GM19324 (cell line): ENCODE measurements around the gene SUGT1.

Source experiments
- ATAC-seq: cut with Tn5 transposase; IDR thresholded peaks from one replicate; pipeline ENCODE4 v1.9.1; 2021; ENCODE audit warnings: mild to moderate bottlenecking, moderate library complexity; ENCODE audit not compliant: unreplicated experiment, low FRiP score

Gene SUGT1

DNA sequence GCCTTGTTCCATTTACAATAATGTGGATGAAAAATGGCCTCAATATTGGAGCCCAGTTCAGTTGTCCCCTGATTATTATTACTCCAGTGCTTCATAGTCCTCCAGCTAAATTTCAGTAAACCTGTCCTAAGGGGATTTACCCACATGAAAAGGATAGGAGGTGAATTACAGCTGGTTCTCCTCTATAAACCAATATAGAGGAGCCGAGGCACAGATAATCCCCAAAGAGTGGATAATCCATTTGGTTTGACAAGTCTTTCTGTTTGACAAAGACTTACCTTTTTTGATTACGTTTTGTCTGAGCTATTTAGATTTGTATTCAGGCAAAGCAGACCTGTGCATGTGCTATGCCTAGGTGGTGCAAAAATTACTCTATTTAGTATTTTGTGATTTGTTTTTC is 84.3 kb downstream of the SUGT1 start:
- ATAC-seq, result no peak

GRCh38 chr13:52737451-52737850 is 84.8 kb downstream of the SUGT1 start:
- ATAC-seq, result no peak

DNA sequence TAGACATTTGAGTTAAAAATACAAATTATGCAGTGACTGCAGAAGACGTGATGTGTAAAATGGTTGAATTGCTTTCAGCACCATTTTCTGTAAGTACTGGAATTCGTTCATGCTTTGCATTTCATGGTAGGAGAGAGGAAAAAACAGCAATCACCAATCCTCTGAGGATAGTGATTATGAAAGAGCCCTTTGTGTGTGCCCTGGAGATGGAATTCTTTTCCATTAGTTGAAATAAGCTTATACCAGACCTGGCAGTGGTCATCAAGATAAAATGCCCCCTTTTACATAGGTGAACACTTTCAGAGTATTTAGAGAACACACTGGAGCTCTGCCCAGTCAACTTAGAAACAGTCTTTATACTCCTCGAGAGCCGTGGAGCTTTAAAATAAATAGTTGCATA is 85.3 kb downstream of the SUGT1 start:
- ATAC-seq, result no peak

DNA sequence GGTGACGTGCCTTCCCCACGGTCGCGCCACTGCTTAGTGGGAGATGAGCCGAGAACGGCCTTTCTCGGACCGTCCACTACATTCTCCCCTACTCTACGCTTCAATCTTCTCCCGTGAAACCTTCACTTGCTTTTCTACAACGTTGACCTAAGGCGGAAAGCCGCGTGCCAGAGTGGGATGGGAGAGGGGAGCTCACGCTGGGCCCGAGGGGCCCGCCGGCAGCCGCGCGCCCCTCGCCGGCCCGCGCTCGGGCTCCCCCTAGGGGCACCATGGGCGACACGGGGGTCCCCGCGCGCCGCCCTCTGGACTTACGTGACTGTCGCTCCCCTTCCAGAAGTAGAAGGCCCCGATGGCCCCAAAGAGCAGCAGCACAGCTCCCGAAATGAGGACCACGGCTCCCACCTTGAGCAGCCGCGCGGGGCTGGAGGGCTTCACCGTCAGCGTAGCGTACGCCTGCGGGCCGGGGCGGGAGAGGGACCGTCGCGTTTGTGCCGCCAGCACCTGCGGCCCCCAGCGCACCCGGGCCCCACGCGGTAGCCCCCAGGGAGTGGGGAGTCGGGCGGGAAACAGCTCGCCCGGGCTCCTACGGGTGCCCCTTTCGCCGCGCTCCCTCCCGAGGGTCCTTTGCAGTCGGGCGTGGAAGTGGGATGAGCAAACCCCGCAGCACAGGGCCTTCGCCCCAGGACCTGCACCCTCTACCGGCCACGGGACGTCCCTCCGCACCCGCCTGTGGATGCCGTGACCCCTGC is 86.3 kb downstream of the SUGT1 start:
- ATAC-seq, result no peak

DNA sequence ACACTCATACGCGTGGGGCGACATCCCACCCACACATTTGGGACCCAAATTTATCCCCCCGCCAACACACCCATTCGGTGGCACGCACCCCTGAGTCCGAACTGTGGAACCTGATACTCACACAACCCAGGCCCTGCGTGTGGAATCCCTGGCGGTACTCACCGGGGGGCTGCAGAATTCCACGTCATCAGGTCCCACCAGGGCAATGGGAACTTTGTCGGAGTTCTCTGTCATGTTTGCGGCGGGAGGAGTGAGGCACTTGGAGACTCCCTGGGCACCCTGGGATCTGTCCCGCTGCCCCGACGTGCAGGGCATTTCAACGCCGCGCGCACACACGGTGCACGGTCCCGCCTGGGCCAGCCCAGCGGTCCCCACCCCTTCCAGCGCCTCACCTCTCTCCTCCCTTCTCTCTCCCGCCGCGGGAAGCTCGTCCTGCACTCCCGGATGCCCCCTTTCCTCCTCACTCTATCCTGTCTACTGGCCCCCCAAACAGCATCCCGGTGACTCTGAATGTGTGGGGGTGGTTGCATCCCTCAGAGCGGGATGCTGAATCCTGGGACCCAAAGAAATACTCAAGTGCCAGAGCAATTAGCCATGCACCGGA is 86.9 kb downstream of the SUGT1 start, which contains the start of gene CNMD:
Gene CNMD, minus strand, starts transcription at position 353 of the 604 bp plus-strand sequence. Its CDS starts 119 bp downstream, at position 234.
- no peak for ATAC-seq

- ATAC-seq, result no peak
Measured at GRCh38 chr13:52743569-52743968, 90.9 kb downstream of the SUGT1 start.

DNA sequence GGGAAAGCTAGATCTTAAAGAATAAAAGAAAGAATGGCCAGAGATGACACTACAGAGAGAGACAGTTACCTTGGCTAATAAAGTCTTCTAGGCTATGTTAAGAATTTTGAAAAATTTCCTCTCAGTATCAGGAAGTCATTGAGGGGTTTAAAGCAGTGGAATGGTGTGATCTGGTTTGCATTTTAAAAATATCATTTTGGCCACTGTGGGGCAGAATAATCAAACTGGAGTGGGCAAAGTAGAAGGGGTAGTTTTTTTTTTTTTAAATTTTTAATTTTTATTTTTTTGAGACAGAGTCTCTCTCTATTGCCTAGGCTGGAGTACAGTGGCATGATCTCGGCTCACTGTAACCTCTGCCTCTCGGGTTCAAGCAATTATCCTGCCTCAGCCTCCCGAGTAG is 91.4 kb downstream of the SUGT1 start:
- no peak for ATAC-seq

DNA sequence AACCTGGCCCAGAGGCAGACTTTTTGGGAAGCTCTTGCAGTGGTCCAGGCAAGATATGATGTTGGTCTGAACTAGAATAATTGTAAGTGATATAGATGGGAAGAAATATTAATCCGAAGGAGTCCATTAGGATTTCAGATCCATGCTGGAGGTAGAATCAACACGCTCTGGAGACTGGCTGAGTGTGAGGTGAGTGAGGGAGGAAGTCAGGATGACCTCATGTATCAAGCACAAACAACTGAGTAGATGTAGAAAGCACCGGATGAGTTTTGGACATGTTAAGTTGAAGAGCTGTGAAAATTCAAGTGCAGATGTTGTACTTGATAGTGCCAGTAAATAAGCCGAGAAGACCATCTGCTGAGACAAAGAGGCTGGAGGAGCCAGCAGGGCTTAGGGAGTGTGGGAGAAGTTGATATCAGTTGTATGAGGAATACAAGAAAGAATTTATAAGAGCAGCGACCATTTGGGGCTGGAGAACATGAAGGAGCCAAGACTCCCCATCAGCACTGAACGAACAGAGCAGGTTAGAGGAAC is 92.3 kb downstream of the SUGT1 start:
- ATAC-seq, result no peak

DNA sequence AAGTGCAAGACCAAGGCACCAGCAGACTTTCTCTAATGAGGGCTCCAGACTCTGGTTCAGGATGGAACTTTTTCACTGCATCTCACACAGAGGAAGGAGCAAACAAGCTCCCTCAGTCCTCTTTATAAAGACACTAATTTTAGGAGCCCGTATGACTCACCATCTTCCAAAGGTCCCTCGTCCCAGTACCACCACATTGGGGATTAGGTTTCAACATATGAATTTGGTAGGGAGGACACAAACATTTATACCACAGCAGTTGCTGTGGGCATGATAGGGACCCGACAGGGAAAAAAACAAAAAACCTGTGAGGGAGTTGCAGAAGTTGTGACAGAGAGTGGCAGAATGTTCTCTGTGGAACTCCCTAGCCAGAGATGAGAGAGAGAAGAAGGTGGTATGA is 93.5 kb downstream of the SUGT1 start:
- no peak for ATAC-seq

- no peak for ATAC-seq
Measured at GRCh38 chr13:52749419-52749818, 96.8 kb downstream of the SUGT1 start.
